Endothelial cell of umbilical vein (primary cell): Measurements from ENCODE around the gene GUK1. TPM values are rescaled to one million over a fixed set of nuclear protein-coding genes. Genes with fewer than 3 reads are reported as not detected.

Experiments used
- BruUV-seq: library from RNA; stranded (reverse); fragments of 400-500 nt; replicated peaks from 2 replicates; lab custom pipeline; 2021; lab: Mats Ljungman, UMichigan
- CTCF ChIA-PET: fragments of 300-600, 350-600 bp; sonication (Branson Sonifier 250); formaldehyde crosslinking; loops from one replicate; lab custom pipeline; 2021; ENCODE audit warnings: antibody characterized with exemption, inconsistent platforms; lab: Charles Lee
- POLR2A ChIA-PET: fragments of 300-600, 350-600 bp; sonication (Branson Sonifier 250); formaldehyde crosslinking; loops from one replicate; lab custom pipeline; 2021; ENCODE audit warnings: antibody characterized with exemption, inconsistent platforms; lab: Charles Lee
- DNase-seq: peaks from one replicate; pipeline ENCODE4 v3.0.0-alpha.2; 2011; ENCODE audit warnings: low read depth, low spot score
- FAIRE-seq: peaks from 2 replicates; lab custom pipeline; 2011; peaks lifted over from hg19 to GRCh38; lab: Jason Lieb, UNC
- H2AFZ ChIP-seq: 2 replicates; pipeline ENCODE4 v1.6.0; 2012; ENCODE audit warnings: low read depth, low read length, control low read depth, inconsistent platforms
- H3K27ac ChIP-seq: 2 replicates; pipeline ENCODE4 v1.5.1; 2011; ENCODE audit warnings: low read depth, mild to moderate bottlenecking, control low read depth, low read length, moderate library complexity; ENCODE audit not compliant: insufficient read depth
- H3K27me3 ChIP-seq, 2 experiments: 2 replicates each; pipeline versions ENCODE4 v1.6.0 to v1.6.1; 2011; ENCODE audit warnings: low read length in 2 of 2, mixed read lengths in 1 of 2; ENCODE audit not compliant: control insufficient read depth in 2 of 2, insufficient read depth in 2 of 2
- H3K36me3 ChIP-seq, 2 experiments: 2 replicates in 1 of 2; 3 replicates in 1 of 2; pipeline ENCODE4 v1.5.1; 2011; ENCODE audit warnings: low read length in 2 of 2, mild to moderate bottlenecking in 1 of 2, moderate library complexity in 1 of 2; ENCODE audit not compliant: control insufficient read depth in 2 of 2, insufficient read depth in 2 of 2; ENCODE audit errors: extremely low read depth in 1 of 2
- H3K4me1 ChIP-seq: 3 replicates; pipeline ENCODE4 v1.5.1; 2011; ENCODE audit warnings: mild to moderate bottlenecking, low read length; ENCODE audit not compliant: control insufficient read depth, insufficient read depth; ENCODE audit errors: extremely low read depth
- H3K4me2 ChIP-seq: 2 replicates; pipeline ENCODE4 v1.6.1; 2011; ENCODE audit warnings: low read length, control low read depth, mixed read lengths; ENCODE audit not compliant: insufficient read depth
- H3K4me3 ChIP-seq, 3 experiments: fragments of 200-600 bp in 1 of 3; sonication (generic), shearing (Covaris generic) in 1 of 3; replicated peaks in 1 of 3; 2 replicates each; pipeline ENCODE4 v1.5.1; 2011 to 2016; ENCODE audit warnings: control low read depth in 3 of 3, low read length in 3 of 3, mild to moderate bottlenecking in 2 of 3, inconsistent platforms in 1 of 3, low read depth in 1 of 3, moderate library complexity in 1 of 3; ENCODE audit not compliant: insufficient read depth in 1 of 3
- H3K79me2 ChIP-seq: 2 replicates; pipeline ENCODE4 v1.6.0; 2012; ENCODE audit warnings: low read length, inconsistent platforms; ENCODE audit not compliant: control insufficient read depth, insufficient read depth
- H3K9ac ChIP-seq: replicated peaks from 2 replicates; pipeline ENCODE3; 2011; ENCODE audit warnings: low read length, control low read depth; ENCODE audit not compliant: insufficient read depth; ENCODE audit errors: extremely low read depth
- H3K9me1 ChIP-seq: replicated peaks from 3 replicates; pipeline ENCODE4 v1.6.0; 2011; ENCODE audit warnings: mild to moderate bottlenecking, low read length; ENCODE audit not compliant: control insufficient read depth, insufficient read depth; ENCODE audit errors: extremely low read depth
- H3K9me3 ChIP-seq: replicated peaks from 2 replicates; pipeline ENCODE4 v1.5.1; 2012; ENCODE audit warnings: low read length, inconsistent platforms; ENCODE audit not compliant: control insufficient read depth, insufficient read depth
- H4K20me1 ChIP-seq: replicated peaks from 2 replicates; pipeline ENCODE3; 2011; ENCODE audit warnings: mild to moderate bottlenecking, low read length; ENCODE audit not compliant: control insufficient read depth, insufficient read depth; ENCODE audit errors: extremely low read depth
- CTCF ChIP-seq, 2 donors: IDR thresholded peaks; 1 replicate in 1 of 2; 2 replicates in 1 of 2; pipeline ENCODE4 v1.5.1; 2011; ENCODE audit warnings: low read length in 2 of 2, mild to moderate bottlenecking in 2 of 2, moderate library complexity in 2 of 2, control low read depth in 1 of 2, inconsistent platforms in 1 of 2, low read depth in 1 of 2; ENCODE audit not compliant: insufficient read depth in 1 of 2; ENCODE audit errors: extremely low read depth in 1 of 2
- EZH2 ChIP-seq: IDR thresholded peaks from 2 replicates; pipeline ENCODE4 v1.6.1; 2012; ENCODE audit warnings: borderline replicate concordance, low read depth, mild to moderate bottlenecking, moderate library complexity, low read length, inconsistent platforms; ENCODE audit not compliant: severe bottlenecking
- FOS ChIP-seq: IDR thresholded peaks from 2 replicates; pipeline ENCODE4 v1.6.1; 2011; ENCODE audit warnings: mild to moderate bottlenecking, low read length, moderate library complexity, borderline replicate concordance; ENCODE audit not compliant: insufficient read depth
- JUN ChIP-seq: IDR thresholded peaks from 2 replicates; pipeline ENCODE4 v1.6.1; 2011; ENCODE audit warnings: borderline replicate concordance, low read depth; ENCODE audit not compliant: insufficient read length, insufficient read depth
- MAX ChIP-seq: IDR thresholded peaks from 2 replicates; pipeline ENCODE4 v1.6.1; 2011; ENCODE audit not compliant: insufficient read depth, insufficient read length
- MYC ChIP-seq: IDR thresholded peaks from one replicate; pipeline ENCODE4 v1.6.1; 2011; ENCODE audit warnings: mild to moderate bottlenecking, low read depth, low read length
- POLR2A ChIP-seq: IDR thresholded peaks from 2 replicates; pipeline ENCODE4 v1.6.1; 2012; ENCODE audit warnings: low read depth, mild to moderate bottlenecking, control low read depth, low read length
- POLR2AphosphoS5 ChIP-seq: IDR thresholded peaks from 2 replicates; pipeline ENCODE4 v1.6.1; 2012; ENCODE audit warnings: low read depth, mild to moderate bottlenecking, control low read depth, low read length, moderate library complexity; ENCODE audit not compliant: insufficient read depth
- dilution Hi-C: fragments of 300-500 bp; cut with MboI; formaldehyde crosslinking; loops from one replicate; pipeline ENCODE4 v1.15.0; 2019; ENCODE audit warnings: low sequenced_read_pairs; ENCODE audit not compliant: extremely low pct_ligation_motif_present
- intact Hi-C: fragments of 100-400 bp; cut with micrococcal nuclease; formaldehyde crosslinking; loops from one replicate; pipeline ENCODE4 v1.10.0; 2022
- polyA plus RNA-seq, 4 experiments: library from polyadenylated mRNA; depleted of rRNA in 3 of 4; stranded (reverse) in 3 of 4; unstranded in 1 of 4; fragments of >200 nt; gene quantifications; 2 replicates each; pipeline versions ENCODE4 v1.2.1 to v1.2.3, GENCODE V29; 2011 to 2012; ENCODE audit warnings: missing spikeins in 1 of 4
- total RNA-seq: library from RNA; stranded (reverse); gene quantifications from 2 replicates; pipeline ENCODE4 v1.2.3, GENCODE V29; 2021

GUK1 gene
- total and polyA plus RNA-seq, 2 donors (not counting 3 experiments of a cell fraction or from before 2014, with no cell fraction given), result 239 to 742 TPM

- no peak for FAIRE-seq
- H3K27ac ChIP-seq, result no peak overlapping the region
Measured at GRCh38 chr1:228107636-228108035, 32.4 kb upstream of the GUK1 start.

GRCh38 chr1:228108055-228108690, 31.9 kb upstream of the GUK1 start:
- Histone ChIP-seq H3K4me1 (peaks cover 17% of the 10 kb centered on the region), H2AFZ (no peak overlapping the region), H3K36me3 (peaks cover 0 to 8% of the 10 kb centered on the region in 2 experiments), H3K9ac (peak overlapping the region; percentile 65), H3K9me3 (no peaks in the 10 kb centered on the region), H3K27me3 (no peaks in the 10 kb centered on the region), H3K79me2 (peaks cover 13% of the 10 kb centered on the region), H3K9me1 (no peaks in the 10 kb centered on the region), H3K4me2 (peak overlapping the region; percentile 78), H4K20me1 (no peaks in the 10 kb centered on the region), H3K27ac (no peak overlapping the region), H3K4me3 (peak overlapping the region; percentile 29 to 92 (median 63))
- no TSS peak for BruUV-seq
- FAIRE-seq (no peak), DNase-seq (no peak)
- dilution Hi-C loops (no loop called here), intact Hi-C loops (loop anchor here (5.0 kb wide), 1 partner anchor 349 kb away; a partner anchor contains a TSS)
- TF ChIP-seq FOS (no peak), POLR2AphosphoS5 (no peak), MYC (no peak), POLR2A (no peak), CTCF (IDR thresholded peaks at IDR 0.05; ENCODE audit: extremely low read depth in 1 of 2, insufficient read depth in 1 of 2, low read depth in 1 of 2, low read length in 2 of 2) (no peak), JUN (no peak), EZH2 (no peak), MAX (no peak)
- ChIA-PET CTCF (no interaction called here), POLR2A (no interaction called here)

More at GRCh38 chr1:228107636-228108035, 32.4 kb upstream of the GUK1 start:
- CTCF ChIA-PET, result no interaction called here
- Histone ChIP-seq H3K27me3 (no peaks in the 10 kb centered on the region), H3K4me3 (no peak overlapping the region), H3K4me2 (no peak overlapping the region), H3K9me3 (no peaks in the 10 kb centered on the region), H3K79me2 (peaks cover 13% of the 10 kb centered on the region), H2AFZ (no peak overlapping the region), H3K36me3 (peaks cover 0 to 8% of the 10 kb centered on the region in 2 experiments), H3K4me1 (peaks cover 17% of the 10 kb centered on the region), H3K9me1 (no peaks in the 10 kb centered on the region), H3K9ac (no peak overlapping the region), H4K20me1 (no peaks in the 10 kb centered on the region)
- TF ChIP-seq JUN (no peak), POLR2A (no peak), MYC (no peak), EZH2 (no peak)
- BruUV-seq, result no TSS peak
- POLR2A ChIA-PET, result no interaction called here
- dilution Hi-C loops (no loop called here), intact Hi-C loops (loop anchor here (5.0 kb wide), 1 partner anchor 350 kb away; a partner anchor contains a TSS)
- DNase-seq, result no peak
